Tongue (tissue), 2 donors: ENCODE measurements around the gene TTLL1. TPM values are rescaled to one million over a fixed set of nuclear protein-coding genes. Genes with fewer than 3 reads are reported as not detected.

Source experiments
- DNase-seq: peaks from one replicate; pipeline ENCODE4 v3.0.0-alpha.2; 2015
- total RNA-seq: library from RNA; depleted of rRNA; stranded (reverse); fragments of >200 nt; gene quantifications from one replicate; pipeline ENCODE4 v1.2.3, GENCODE V29; 2014

Gene TTLL1
- total RNA-seq, result 7.9 TPM

DNA sequence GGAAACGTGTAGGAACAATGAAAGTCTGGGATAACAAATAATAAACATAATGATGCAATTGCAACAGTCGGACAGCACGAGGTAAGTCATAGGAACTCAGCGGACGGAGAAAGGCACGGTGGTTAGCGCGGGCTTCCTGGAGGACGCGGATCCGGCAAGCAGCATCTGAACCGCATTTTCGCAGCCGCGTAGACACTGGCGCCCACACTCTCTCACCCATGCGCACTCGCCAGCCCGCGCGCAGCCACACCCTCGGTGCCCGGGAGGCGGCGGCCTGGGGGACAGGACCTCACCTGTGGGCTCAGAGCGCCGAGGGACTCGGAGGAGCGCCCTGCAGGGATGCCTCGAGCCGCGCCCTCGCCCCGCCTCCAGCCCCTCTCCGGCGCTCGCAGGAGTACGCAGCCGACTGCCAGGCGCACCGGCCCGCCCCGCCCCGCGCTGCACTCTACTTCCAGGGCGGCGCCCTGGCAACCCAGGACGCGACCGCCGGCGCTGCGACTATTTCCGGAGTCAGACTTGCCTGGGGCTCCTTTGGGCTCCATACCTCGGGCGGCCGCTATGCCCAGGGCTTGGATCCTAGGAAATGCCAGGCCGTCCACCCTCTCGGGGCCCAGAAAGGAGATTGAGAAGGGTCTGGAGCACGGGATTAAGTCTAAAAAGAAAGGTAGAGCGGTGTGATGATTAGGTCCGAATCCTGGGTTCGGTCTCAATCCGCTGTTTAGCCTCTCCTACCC, at the start of gene TTLL1:
Gene TTLL1 (minus strand): TSS at position 408 of the 734 bp plus-strand sequence. CDS start 13,805 bp downstream, outside the sequence.
- DNase-seq, result peak; percentile 93

DNA sequence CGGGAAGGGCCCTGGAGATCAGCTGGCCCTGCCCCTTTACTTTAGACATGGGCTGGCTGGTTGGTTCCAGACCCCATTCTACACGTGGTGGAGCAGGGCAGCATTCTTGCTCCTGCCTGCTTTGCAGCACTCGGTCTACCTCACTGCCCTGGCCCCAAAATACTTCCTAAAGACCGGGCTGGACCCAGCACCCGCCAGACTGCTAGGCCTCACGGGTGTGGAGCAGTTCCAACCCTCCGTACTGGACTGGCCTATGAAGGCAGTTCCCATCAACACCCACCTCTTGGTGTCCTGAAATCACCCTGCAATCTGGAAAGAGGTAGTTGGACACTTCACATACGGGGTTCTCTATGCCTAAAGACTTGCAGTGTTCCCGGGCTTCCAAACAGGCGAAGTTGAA, 47.6 kb upstream of the TTLL1 start:
- DNase-seq, result no peak

DNA sequence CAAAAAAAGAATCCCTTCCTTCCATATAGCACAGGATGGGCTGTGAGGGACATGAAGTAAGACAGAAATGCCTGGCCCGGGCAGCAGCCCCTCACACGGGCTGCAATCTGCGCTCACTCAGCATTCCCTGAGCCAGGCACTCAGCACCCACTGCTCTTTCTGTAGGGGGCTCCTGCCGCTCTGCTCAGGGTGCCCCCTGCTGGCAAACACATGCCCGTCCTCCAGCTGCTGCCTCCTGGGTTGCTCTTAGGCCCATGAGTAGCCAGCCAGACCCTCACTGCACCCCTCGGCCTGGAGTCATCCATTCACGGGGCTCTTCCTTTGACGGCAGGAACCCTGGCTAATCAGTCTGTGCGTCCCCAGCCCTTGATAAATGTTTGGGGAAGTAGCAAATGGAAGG, 47.1 kb upstream of the TTLL1 start:
- DNase-seq, result peak; percentile 48

DNA sequence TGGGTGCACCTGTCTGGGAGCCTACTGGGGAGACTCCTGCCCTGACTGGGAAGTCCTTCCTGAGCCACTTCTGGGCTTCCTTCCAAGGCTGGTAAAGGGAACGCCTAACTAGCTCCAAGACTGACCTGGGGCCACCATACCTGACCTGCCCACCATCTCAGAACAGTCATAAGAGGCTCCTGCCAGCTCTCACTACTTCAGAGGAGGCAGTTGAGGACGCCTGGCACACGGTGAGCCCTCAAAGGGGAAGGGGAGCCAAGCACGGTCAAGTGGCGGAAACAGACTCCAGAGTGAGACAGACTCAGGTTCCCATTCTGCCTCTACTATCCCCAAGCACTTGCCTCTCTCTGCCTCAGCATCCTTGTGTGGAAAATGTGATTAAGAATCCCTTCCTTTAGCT, 46.4 kb upstream of the TTLL1 start:
- no peak for DNase-seq

DNA sequence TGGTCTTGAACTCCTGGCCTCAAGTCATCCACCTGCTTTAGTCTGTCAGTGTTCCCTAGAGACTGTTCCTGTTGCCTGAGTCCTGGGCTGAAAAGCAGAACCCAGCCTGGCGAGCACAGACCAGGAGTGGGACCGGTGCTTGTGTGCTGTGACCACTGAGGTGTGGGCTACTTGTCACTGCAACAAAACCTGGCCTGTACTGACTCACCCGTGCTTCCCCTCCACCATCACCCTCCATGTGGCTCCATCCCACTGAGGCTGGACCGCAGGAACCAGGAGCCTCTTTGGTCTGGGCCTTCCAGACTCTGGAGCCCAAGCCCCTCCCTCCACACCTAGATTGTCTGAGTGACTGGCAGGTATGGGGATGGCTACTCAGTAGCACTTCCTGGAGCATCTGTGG, 45.4 kb upstream of the TTLL1 start:
- DNase-seq, result no peak

DNA sequence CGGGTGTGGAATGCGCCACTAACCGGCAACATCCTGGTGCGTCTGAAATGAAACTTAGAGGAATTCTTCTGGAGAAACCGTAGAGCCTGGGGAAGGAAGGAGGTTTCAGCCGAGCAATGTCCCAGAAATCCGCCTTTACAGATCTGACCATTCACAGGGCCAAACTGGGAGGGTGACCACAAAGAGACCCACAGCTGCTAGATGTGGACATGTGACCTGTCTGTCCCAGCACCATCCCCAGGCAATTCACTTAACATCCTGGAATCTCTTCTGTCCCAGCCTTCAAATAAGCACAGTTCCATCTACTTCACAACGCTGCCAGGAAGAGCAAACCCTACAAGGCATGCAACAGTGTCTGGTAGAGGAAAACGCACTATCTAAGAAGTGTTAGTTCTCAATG, 44.2 kb upstream of the TTLL1 start:
- no peak for DNase-seq

DNA sequence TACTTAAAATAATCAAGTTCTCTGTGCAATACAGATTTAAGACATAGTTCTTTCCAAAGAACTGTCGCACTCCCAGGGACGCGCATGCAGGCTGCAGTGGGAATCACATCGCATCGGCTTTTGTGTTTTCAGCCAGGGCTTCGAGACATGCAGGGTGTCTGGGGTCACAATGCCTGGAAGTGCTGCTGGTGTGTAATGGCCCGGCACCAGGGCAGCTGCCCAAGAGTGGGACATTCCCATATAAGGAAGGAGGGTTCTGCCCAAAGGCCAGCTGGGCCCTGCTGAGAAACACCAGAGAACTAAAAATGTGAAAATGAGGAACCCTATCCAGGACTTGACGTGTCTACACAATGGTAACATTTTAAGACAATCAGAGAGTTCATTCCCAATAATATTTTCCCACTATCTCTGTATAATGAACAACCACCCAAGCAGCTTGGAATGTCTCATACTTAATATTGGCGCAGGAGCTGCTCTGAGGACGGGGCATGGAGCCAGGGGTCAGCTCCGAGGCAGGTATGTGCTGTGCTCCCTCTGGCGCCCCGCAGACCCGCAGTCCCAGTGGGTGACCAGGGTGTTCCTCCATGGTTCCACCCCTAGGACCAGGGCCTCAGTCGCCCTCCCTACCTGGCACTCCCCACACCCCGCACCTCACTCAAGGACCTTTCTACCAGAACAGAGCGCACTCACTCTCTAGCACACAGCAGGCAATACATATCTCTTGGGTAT, 42.7 kb upstream of the TTLL1 start:
- no peak for DNase-seq

DNA sequence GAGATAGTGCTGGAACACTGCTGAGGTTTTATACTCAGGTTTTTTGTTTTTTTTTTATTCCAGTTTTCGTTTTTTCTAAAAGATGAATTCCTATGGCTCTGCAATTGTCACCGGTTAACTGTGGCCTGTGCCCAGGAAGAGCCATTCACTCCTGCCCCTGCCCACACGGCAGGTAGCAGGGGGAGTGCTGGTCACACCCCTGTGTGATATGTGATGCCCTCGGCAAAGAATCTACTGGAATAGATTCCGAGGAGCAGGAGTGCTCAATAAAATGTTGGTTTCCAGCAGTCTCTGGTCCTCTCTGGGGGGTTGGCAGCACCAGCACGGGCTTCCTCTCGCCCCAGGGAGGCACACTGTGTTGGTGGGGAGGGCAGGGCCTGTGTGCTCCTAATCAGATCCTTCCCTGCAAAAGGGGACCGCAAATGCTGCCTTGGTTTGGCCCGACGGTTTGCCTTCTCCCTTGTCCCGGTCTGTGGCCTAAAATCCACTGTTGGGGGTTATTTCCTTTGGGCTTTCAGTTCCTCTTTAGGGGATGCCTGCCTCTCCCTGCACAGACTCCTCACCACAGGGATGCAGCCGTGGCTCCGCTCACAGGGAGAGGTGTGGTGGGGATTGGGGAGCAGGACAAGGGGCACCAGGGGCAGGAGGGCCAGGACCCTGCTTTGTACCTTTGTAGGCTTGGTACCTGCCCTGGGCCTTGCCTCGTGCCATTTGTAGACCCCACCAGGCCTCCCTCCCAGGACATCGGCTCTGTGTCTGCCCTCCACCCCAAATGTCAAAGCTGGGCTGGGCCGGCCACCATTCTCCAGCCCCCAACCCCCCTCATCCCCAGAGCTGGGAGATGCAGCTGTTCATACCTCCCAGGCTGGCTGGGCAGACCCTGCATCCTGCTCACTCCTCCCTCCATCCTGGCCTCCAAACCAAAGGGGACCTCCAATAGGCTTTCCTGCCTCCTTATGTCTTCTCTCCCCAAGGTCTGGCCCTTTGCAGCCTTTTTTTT, 40.5 kb upstream of the TTLL1 start:
- DNase-seq, result no peak

DNA sequence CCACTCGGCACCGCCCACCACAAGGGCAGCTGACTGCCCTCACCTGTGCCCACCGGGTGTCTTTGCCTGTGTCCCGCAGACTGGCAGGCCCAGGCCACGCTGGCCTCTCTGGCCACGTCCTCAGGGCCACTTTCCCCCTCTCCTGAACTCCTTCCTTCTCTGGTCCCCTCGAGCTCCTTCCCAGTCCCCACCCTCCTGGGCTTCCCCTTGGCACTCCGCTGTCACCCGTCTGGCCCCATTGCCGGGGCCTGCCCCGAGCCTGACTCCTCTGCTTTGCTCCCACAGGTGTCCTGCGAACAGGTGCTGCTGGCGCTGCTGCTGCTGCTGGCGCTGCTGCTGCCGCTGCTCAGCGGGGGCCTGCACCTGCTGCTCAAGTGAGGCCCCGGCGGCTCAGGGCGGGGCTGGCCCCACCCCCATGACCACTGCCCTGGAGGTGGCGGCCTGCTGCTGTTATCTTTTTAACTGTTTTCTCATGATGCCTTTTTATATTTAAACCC, 39.8 kb upstream of the TTLL1 start:
- peak; percentile 54 for DNase-seq

DNA sequence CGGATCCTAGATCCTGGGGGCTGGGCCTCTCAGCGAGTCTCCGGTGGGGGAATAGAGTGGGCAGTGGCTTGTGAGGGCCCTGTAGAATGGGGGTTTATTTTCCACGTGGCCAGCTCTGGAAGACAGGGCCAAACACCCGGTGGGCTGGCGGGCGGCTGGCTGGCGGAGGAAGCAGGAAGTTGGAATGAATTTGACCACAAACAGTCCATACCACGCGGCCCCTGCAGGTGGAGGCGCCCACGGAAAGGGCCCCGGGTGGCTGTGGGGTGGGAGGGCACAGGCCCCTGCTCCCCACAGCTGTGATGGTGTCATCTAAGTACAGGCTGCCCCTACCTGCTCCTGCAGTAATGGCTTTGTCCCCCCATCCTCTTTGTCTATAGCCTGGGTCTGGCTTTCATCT, 38.9 kb upstream of the TTLL1 start:
- DNase-seq, result no peak

DNA sequence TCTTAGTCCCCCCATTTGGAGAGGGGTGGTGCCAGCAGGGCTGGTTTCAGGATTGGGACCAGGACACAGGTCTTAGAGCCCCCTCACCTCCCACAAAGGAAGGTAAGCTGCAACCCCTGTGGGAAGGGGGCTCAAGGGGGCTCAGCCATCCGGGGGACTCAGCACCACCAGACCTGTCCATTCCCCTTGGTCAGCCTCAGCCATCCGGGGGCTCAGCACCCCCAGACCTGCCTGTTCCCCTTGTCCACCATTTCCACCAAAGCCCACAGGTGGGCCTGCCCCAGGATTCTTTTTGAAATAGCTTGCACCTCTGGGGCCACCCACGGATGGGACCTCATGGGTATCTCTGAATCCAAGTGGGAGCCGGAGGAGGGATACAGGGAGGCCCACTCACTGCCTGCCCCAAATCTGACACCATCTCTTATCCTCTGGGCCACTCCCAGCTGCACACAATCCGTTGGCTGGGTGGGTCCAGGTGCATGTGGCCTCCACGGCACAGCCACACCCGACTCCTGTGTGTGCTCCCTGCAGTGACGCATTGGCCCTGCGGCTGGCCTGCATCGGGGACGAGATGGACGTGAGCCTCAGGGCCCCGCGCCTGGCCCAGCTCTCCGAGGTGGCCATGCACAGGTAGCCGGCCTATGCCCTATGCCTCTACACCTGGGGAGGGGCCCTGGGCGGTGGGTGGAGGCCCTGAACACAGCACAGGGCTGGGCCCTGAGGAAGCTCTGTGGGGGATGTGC, 38.1 kb upstream of the TTLL1 start:
- no peak for DNase-seq

DNA sequence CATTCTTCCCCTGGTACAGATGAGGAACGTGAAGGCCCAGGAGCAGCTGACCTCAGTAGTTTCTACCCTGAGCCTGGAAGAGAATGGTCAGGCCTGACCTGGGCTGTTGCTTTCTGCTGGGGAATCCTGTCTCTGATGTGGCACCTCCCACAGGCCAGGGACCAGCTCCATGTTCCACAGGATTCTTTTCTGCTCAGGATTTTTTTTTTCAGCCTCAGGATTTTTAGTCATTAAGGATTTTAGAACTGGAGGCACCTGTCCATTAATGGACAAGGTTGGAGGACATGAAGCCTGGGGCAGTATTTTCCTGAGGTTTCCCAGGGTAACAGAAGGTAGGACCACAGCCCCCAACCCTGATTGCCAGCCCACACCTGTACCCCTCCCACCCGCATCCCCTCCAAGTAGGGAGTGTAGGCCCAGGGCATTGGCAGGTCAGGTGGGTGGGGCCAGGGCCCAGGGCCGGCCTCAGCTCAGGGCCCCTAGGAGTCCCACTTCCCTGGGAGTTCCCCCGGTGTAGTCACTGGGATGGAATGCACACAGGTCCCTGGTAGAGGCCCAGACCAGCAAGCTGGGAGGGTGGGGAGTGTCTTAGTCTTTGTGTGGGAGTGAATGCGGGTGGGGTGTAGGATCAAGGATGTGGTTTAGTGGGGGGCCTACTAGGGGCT, 37.4 kb upstream of the TTLL1 start:
- no peak for DNase-seq

DNA sequence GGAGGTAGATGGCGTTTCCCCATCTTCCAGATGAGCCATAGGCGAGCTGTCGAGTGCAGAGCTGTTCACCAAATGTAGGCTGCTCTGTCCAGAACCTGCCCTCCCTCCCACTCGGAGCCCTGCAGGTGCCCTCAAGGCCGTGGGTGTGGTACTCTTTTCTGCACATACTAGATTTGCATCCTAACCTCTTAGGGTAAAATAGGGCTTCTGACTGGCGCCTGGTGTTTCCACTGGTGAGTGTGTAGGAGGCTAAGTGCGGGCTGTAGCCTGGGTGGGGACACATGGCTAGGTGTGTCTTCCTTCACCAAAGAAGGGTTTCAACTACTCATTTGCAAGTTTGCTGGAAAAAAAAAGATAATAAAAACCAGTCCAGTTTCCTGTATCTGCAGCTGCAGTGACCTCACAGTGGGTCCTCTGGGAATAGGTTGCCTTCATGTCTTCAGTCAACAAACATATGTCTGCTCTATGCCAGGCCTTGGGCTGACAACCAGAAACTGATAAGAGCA, 29.8 kb upstream of the TTLL1 start:
- no peak for DNase-seq

DNA sequence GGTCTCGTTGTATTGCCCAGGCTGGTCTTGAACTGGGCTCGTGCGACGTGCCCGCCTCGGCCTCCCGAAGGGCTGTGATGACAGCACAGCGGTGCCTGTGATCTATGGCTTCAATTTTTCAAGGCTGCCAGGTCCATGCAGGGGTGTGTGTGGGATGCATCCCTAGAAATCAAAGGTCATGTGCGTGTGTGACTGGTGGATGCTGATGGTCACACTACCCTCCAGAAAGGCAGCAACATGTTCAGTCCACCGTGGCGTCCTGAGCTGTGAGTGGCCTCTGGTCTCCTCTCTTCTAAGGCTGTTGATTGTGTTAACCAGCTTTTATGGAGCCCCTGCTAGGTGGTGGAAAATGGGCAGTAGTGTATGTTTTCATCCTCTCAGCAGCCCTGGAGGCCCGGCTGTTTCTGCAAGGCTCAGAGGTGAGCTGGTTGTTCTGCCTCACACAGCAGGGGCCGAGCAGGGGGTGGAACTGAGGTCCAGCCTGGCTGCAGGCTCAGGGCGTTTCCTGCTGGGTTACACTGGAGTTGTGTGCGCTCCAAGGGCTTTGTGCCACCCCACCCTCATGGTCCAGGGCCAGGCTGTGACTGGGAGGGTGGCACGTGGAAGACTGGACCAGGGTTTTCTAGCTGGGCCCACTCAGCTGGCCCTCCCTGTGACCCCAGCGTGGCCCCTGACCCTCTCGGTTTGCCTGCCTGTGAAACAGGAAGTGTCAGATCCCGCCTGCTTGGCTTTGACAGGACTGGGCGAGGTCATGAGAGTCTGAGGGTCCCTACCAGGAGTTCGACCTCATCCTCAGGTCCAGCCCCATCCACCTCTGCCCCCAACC, 29.0 kb upstream of the TTLL1 start:
- DNase-seq, result no peak

DNA sequence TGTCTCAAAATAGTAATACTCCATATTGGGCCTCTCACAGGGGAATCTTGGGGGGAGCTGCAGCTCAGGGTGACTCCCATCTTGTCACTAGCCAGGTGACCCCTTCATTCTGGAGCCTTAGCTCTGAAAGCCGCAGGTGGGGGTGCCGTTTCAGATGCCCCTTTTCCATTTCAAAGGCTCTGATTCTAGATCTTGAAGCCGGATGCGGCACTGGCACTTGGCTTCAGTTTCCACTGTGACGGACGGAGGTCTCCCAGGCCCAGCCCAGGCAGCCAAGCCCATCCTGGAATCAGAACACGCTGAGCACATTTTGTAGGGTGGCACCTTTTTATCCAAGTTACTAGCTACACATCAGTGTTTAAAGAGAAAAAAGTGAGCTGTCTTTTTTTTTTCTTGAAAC, 27.7 kb upstream of the TTLL1 start:
- DNase-seq, result no peak

DNA sequence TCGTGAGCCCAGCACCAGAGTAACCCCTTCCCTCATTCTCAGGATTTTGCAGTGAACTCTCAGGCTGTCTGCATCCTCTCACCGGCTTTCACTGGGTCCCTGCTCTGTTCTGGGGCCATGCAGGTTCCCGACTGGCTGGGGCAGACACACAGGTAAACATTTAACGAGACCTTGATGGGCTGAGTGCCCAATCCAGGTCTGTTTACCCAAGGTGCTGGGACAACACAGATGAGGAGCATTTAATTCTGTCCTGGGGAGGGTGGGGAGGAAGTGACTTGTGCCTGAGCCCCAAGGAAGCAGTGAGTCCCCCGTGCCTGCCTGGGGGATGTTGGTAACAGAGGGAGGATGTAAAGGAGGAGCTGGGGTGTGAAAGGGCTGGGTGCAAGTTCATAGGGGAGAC, 25.8 kb upstream of the TTLL1 start:
- no peak for DNase-seq

DNA sequence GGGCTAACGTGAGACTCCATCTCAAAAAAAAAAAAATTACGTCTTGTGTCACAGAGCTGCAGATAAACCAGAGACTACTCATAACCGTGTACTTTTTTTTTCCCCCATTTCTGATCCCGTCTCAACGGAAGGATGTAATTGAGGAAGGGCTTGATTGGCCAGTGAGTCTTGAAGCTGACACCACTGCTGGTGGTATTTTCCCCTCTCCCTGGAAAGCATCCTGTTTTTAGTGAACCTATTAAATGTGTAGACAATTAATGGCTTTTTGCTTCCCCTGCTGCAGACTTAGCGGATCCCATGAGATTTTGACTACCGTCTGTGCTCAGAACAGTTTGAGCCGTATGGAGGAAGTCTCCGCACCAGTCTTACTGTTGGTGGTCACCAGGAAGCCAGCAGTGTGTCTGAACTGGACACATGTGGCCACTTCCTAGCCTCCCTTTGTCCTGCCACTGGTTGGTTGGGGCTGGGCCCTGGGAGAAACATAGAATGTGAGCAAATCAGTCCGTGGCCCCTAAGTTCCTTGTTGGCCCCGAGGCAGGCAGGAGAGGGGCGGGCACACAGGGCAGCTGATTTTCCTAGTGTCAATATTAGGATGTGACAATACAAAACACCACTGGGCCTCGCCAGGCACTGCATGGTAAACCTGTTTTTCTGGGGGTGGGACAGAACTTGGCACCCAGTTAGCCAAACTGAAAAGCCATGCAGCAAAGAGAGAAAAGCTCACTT, 24.5 kb upstream of the TTLL1 start:
- no peak for DNase-seq

DNA sequence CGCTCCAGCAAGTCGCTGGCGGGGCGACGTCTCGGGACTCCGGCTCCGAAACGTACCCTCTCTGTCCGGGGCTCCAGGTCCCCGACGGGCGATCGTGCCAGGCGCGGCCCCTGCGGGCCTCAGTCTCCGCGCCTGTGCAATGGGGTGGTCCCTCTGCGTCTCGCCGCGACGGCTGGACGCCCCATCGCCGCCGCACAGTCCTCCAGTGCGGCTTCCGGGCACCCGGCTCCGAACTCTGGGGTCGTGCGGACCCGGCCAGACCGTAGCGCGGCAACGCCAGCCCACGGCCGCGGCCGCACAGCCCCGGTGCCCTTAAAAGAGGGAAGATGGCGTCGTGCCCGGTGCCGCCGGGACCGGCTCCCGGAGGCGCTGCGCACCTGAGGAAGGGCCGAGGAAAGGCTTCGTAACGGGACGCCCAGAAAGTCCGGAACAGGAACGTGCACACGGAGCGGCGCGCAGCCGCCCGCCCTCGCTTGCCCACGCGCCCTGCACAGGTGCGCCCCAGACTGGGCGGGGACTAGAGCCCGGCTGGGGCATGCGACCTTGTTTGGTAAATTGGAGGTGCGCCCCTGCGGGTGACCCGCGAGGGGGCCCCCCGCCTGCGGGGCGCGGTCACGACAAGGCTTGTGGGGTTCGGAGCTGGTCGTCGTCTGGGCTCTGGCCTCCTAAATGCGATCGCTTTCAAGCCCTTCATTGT, 21.9 kb upstream of the TTLL1 start:
- no peak for DNase-seq

DNA sequence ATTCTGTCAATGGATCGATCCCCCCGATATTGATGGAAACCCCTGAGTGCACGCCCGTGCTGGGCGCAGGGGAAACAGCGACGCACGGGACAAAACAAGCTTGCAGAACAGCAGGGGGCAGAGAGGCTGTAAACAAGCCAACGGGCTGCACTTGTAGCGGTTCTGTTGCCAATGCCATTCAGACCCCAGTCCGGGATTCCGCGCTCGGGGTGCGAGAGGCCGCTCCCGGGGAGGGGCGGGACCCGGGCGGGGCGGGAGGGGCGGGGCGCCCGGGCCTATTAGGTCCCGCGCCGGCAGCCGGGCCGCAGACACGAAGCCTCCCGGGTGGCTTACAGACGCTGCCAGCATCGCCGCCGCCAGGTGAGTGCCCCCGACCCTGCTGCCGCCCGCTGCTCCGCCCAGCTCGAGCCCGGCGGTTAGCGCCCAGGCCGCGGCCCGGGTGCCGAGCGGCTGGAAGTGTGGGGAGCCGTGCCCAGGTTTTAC, 21.3 kb upstream of the TTLL1 start, which contains the start of gene BIK:
Gene BIK (plus strand): TSS at position 307 of the 483 bp plus-strand sequence. CDS start 13,273 bp downstream, outside the sequence.
- peak; percentile 52 for DNase-seq
